HepG2 (cell line): ENCODE results near the gene PSMD9. TPM values are rescaled to one million over a fixed set of nuclear protein-coding genes. Genes with fewer than 3 reads are reported as not detected.

Experiments
- ATAC-seq: fragments of 200-7000 bp; cut with Tn5 transposase; 3 replicates; pipeline ENCODE4 v1.9.1; 2020; ENCODE audit warnings: mild to moderate bottlenecking, moderate library complexity
- BruUV-seq: library from RNA; stranded (reverse); fragments of 400-500 nt; replicated peaks from 2 replicates; lab custom pipeline; 2021; lab: Mats Ljungman, UMichigan
- CTCF ChIA-PET: fragments of 300-600 bp; formaldehyde crosslinking; extraction: SDS; loops from one replicate; lab custom pipeline; 2021; ENCODE audit warnings: low total read pairs, inconsistent platforms, low intra/inter-chr PET ratio; lab: Yijun Ruan, JAX
- POLR2A ChIA-PET: fragments of 350-600 bp; sonication (Branson Sonifier 250); formaldehyde crosslinking; loops from one replicate; lab custom pipeline; 2020; ENCODE audit warnings: antibody characterized with exemption, inconsistent platforms; lab: Yijun Ruan, JAX
- DNase-seq: peaks from one replicate; pipeline ENCODE4 v3.0.0-alpha.2; 2015; ENCODE audit warnings: low spot score
- FAIRE-seq: peaks from 3 replicates; lab custom pipeline; 2011; peaks lifted over from hg19 to GRCh38; lab: Jason Lieb, UNC
- H2AFZ ChIP-seq: one replicate; pipeline ENCODE4 v1.6.1; 2011; ENCODE audit warnings: low read length, inconsistent platforms
- H3K27ac ChIP-seq: fragments of 300-600 bp; 3 replicates; pipeline ENCODE4 v1.8.0; 2011; ENCODE audit warnings: mixed run types, mild to moderate bottlenecking, mixed read lengths, low read length, inconsistent platforms; ENCODE audit not compliant: insufficient read depth; ENCODE audit errors: extremely low read length
- H3K27me3 ChIP-seq, 2 experiments: fragments of 200-600 bp in 1 of 2; 2 replicates in 1 of 2; 3 replicates in 1 of 2; pipeline versions ENCODE4 v1.6.0 to v1.8.0; 2011; ENCODE audit warnings: low read length in 2 of 2, mild to moderate bottlenecking in 2 of 2, moderate library complexity in 2 of 2, inconsistent platforms in 1 of 2; ENCODE audit not compliant: insufficient read depth in 2 of 2, control insufficient read depth in 1 of 2
- H3K36me3 ChIP-seq, 2 experiments: fragments of 200-600 bp in 1 of 2; replicated peaks in 1 of 2; 2 replicates in 1 of 2; 3 replicates in 1 of 2; pipeline versions ENCODE4 v1.5.1 to v1.8.0; 2011; ENCODE audit warnings: low read length in 2 of 2, inconsistent platforms in 1 of 2; ENCODE audit not compliant: insufficient read depth in 2 of 2, control insufficient read depth in 1 of 2
- H3K4me1 ChIP-seq: 2 replicates; pipeline ENCODE4 v1.5.1; 2012; ENCODE audit warnings: low read length, inconsistent platforms; ENCODE audit not compliant: insufficient read depth
- H3K4me2 ChIP-seq: 2 replicates; pipeline ENCODE4 v1.6.0; 2011; ENCODE audit warnings: low read depth, low read length, inconsistent platforms
- H3K4me3 ChIP-seq, 3 experiments: fragments of 200-600 bp in 1 of 3; sonication (generic), shearing (Covaris generic) in 1 of 3; replicated peaks in 1 of 3; 2 replicates each; pipeline ENCODE4 v1.5.1; 2011 to 2016; ENCODE audit warnings: low read length in 3 of 3, inconsistent platforms in 2 of 3, low read depth in 2 of 3, mild to moderate bottlenecking in 2 of 3, control low read depth in 1 of 3, mixed read lengths in 1 of 3; ENCODE audit not compliant: insufficient read depth in 1 of 3
- H3K79me2 ChIP-seq: one replicate; pipeline ENCODE4 v1.6.1; 2011; ENCODE audit warnings: low read length, inconsistent platforms; ENCODE audit not compliant: insufficient read depth
- H3K9ac ChIP-seq: 2 replicates; pipeline ENCODE4 v1.6.0; 2011; ENCODE audit warnings: mild to moderate bottlenecking, low read depth, low read length, inconsistent platforms; ENCODE audit not compliant: insufficient read depth
- H3K9me3 ChIP-seq: 2 replicates; pipeline ENCODE4 v1.5.1; 2012; ENCODE audit warnings: mild to moderate bottlenecking, low read length
- H4K20me1 ChIP-seq: 2 replicates; pipeline ENCODE4 v1.6.0; 2011; ENCODE audit warnings: inconsistent platforms, mild to moderate bottlenecking, low read length, moderate library complexity; ENCODE audit not compliant: insufficient read depth
- CSRNP2 ChIP-seq: sonication (generic); formaldehyde crosslinking; conservative IDR thresholded peaks from 2 replicates; pipeline ENCODE4 v1.8.0; 2022; ENCODE audit warnings: low read depth, missing genetic modification reagents
- DNMT1 ChIP-seq: sonication (generic); formaldehyde crosslinking; IDR thresholded peaks from 2 replicates; pipeline ENCODE4 v1.5.1; 2020; ENCODE audit warnings: mild to moderate bottlenecking, missing genetic modification reagents
- GMEB1 ChIP-seq: sonication (generic); formaldehyde crosslinking; IDR thresholded peaks from 2 replicates; pipeline ENCODE4 v1.5.1; 2020; ENCODE audit warnings: missing genetic modification reagents, mild to moderate bottlenecking, borderline replicate concordance
- HMGXB3 ChIP-seq: sonication (generic); formaldehyde crosslinking; IDR thresholded peaks from 2 replicates; pipeline ENCODE4 v1.4.0; 2020; ENCODE audit warnings: missing genetic modification reagents, borderline replicate concordance
- HOXA3 ChIP-seq: sonication (generic); formaldehyde crosslinking; IDR thresholded peaks from 2 replicates; pipeline ENCODE4 v1.5.0; 2020; ENCODE audit warnings: missing genetic modification reagents
- JDP2 ChIP-seq: sonication (generic); formaldehyde crosslinking; IDR thresholded peaks from 2 replicates; pipeline ENCODE4 v1.8.1; 2022; ENCODE audit warnings: missing genetic modification reagents, borderline replicate concordance
- NFYB ChIP-seq: sonication (generic); formaldehyde crosslinking; IDR thresholded peaks from 2 replicates; pipeline ENCODE4 v1.4.0; 2020; ENCODE audit warnings: missing genetic modification reagents
- NFYC ChIP-seq: IDR thresholded peaks from 2 replicates; pipeline ENCODE4 v1.6.1; 2016; ENCODE audit warnings: missing genetic modification reagents, missing compliant biosample characterization
- ZFP82 ChIP-seq: sonication (generic); formaldehyde crosslinking; IDR thresholded peaks from 2 replicates; pipeline ENCODE4 v1.5.1; 2020; ENCODE audit warnings: mild to moderate bottlenecking, missing genetic modification reagents, borderline replicate concordance
- ZNF501 ChIP-seq: sonication (generic); formaldehyde crosslinking; IDR thresholded peaks from 2 replicates; pipeline ENCODE4 v1.5.1; 2020; ENCODE audit warnings: mild to moderate bottlenecking, moderate library complexity, missing genetic modification reagents
- WGBS: methylation state at CpG from one replicate; pipeline ENCODE4 v1.1.6; 2017; ENCODE audit warnings: low lambda C conversion rate; 5-methylcytosine and 5-hydroxymethylcytosine counted together
- in situ Hi-C: cut with HindIII; loops from 2 replicates; pipeline ENCODE4 v1.10.0; 2017; ENCODE audit warnings: low pct_unique_long_range_greater_than_20kb; ENCODE audit not compliant: extremely low pct_ligation_motif_present
- intact Hi-C: fragments of 100-400 bp; cut with micrococcal nuclease; formaldehyde crosslinking; loops from one replicate; pipeline ENCODE4 v1.10.0; 2022; ENCODE audit not compliant: unreplicated experiment
- polyA plus RNA-seq, 8 experiments: library from polyadenylated mRNA; depleted of rRNA in 3 of 8; stranded (reverse) in 7 of 8; unstranded in 1 of 8; fragments of >200 nt; fragmentation: Illumina TruSeq in 4 of 8; extraction: Trizol in 4 of 8; gene quantifications; 2 replicates each; pipeline versions ENCODE4 v1.2.1 to v1.2.3, GENCODE V29; 2011 to 2016; ENCODE audit warnings: low read depth in 4 of 8, missing spikeins in 1 of 8, mixed read lengths in 1 of 8; ENCODE audit not compliant: insufficient read depth in 1 of 8
- total RNA-seq, 5 experiments: library from RNA; depleted of rRNA; stranded (reverse); fragments of >200 nt; fragmentation: Illumina TruSeq; extraction: Trizol; gene quantifications; 2 replicates each; pipeline ENCODE4 v1.2.3, GENCODE V29; 2016; ENCODE audit warnings: low read depth in 1 of 5

PSMD9 gene
- total and polyA plus RNA-seq, 2 of the 13 experiments (the other 11 are each of a cell fraction or from before 2014, with no cell fraction given), result 41.4 to 61.1 TPM

GRCh38 chr12:121871467-121871866 is 17.1 kb upstream of the PSMD9 start:
- CTCF ChIA-PET, result no interaction called here
- Histone ChIP-seq H3K36me3 (no peaks in the 10 kb centered on the region), H3K9ac (no peak overlapping the region), H3K27me3 (no peaks in the 10 kb centered on the region), H2AFZ (no peak overlapping the region), H3K4me1 (peaks cover 18% of the 10 kb centered on the region), H4K20me1 (no peaks in the 10 kb centered on the region), H3K4me3 (no peak overlapping the region), H3K27ac (no peak overlapping the region), H3K79me2 (no peaks in the 10 kb centered on the region), H3K9me3 (no peaks in the 10 kb centered on the region), H3K4me2 (no peak overlapping the region)
- in situ Hi-C loops, result no loop called here
- POLR2A ChIA-PET, result no interaction called here
- intact Hi-C loops, result no loop called here
- TF ChIP-seq DNMT1 (CRISPR knock-in tag) (no peak), CSRNP2 (CRISPR knock-in tag) (no peak), HOXA3 (CRISPR knock-in tag) (no peak), ZNF501 (CRISPR knock-in tag) (no peak), JDP2 (CRISPR knock-in tag) (no peak), ZFP82 (CRISPR knock-in tag) (no peak)
- WGBS, result 100% methylated on average over 1 of the region's 3 CpGs
- no peak for DNase-seq
- no TSS peak for BruUV-seq
- no peak for ATAC-seq
- FAIRE-seq, result no peak

GRCh38 chr12:121872546-121873215 is 15.9 kb upstream of the PSMD9 start:
- no peaks in the 10 kb centered on the region for H3K36me3 ChIP-seq
- peak overlapping the region; percentile 26 for H3K27ac ChIP-seq
- no peak overlapping the region for H3K9ac ChIP-seq
- H2AFZ ChIP-seq, result no peak overlapping the region
- ATAC-seq (no peak), FAIRE-seq (no peak), DNase-seq (no peak)
- H3K79me2 ChIP-seq, result no peaks in the 10 kb centered on the region
- in situ Hi-C loops (no loop called here), intact Hi-C loops (no loop called here)
- no peak overlapping the region for H3K4me3 ChIP-seq
- no peaks in the 10 kb centered on the region for H3K27me3 ChIP-seq
- no peak overlapping the region for H3K4me2 ChIP-seq
- BruUV-seq, result no TSS peak
- H4K20me1 ChIP-seq, result no peaks in the 10 kb centered on the region
- TF ChIP-seq HMGXB3 (CRISPR knock-in tag) (peak; percentile 95), NFYB (CRISPR knock-in tag) (peak; percentile 38; the same call in 1 of the 2 replicates), GMEB1 (CRISPR knock-in tag) (no peak), NFYC (CRISPR knock-in tag) (peak; percentile 19; the same call in 1 of the 2 replicates)
- H3K4me1 ChIP-seq, result peaks cover 29% of the 10 kb centered on the region
- CTCF ChIA-PET, result no interaction called here
- WGBS, result 50% methylated on average over 5 of the region's 5 CpGs
- POLR2A ChIA-PET, result interaction anchor here (1.5 kb wide), 1 partner anchor 10 kb away, joined by 7 read pairs; no protein-coding TSS in a partner anchor
- no peaks in the 10 kb centered on the region for H3K9me3 ChIP-seq
